GM18505 (cell line): Measurements from ENCODE around the gene TRMT1.
"Not testable (repeated sequence)": the region's sequence is repeated elsewhere in the genome, so short reads cannot be mapped to it uniquely, and the experiment has no call there.

Experiments
- ATAC-seq: cut with Tn5 transposase; IDR thresholded peaks from one replicate; pipeline ENCODE4 v1.9.1; 2021; ENCODE audit not compliant: unreplicated experiment
- POLR2A ChIP-seq: IDR thresholded peaks from 4 replicates; pipeline ENCODE4 v1.6.1; 2011; ENCODE audit warnings: borderline replicate concordance; ENCODE audit not compliant: insufficient read depth, insufficient read length; ENCODE audit errors: extremely low read depth

The TRMT1 gene

DNA sequence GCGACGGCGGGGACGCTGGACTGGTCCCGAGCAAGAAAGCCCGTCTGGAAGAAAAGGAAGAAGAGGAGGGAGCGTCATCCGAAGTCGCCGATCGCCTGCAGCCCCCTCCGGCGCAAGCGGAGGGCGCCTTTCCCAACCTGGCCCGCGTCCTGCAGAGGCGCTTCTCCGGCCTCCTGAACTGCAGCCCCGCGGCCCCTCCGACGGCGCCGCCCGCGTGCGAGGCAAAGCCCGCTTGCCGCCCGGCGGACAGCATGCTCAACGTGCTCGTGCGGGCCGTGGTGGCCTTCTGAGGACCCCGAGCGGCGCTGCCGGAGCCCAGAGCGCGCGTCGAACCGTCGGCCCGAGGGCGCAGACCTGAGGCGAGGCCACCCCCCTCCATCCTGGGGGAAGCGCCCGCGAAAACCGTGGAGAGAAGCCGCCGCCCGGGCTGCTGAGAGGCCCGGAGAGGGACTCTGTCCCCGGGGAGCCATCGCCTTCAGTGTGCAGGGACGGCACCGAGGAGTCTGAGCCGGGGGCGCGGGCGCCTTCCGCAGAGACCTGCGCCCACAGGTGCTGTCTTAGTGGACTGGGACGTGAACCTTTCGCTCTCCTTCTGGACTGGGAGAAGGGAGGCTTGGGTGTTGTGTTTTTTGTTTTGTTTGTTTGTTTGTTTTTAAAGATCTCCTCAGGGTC, 37.2 kb upstream of the TRMT1 start:
- ATAC-seq: no peak
- TF ChIP-seq POLR2A: no peak

DNA sequence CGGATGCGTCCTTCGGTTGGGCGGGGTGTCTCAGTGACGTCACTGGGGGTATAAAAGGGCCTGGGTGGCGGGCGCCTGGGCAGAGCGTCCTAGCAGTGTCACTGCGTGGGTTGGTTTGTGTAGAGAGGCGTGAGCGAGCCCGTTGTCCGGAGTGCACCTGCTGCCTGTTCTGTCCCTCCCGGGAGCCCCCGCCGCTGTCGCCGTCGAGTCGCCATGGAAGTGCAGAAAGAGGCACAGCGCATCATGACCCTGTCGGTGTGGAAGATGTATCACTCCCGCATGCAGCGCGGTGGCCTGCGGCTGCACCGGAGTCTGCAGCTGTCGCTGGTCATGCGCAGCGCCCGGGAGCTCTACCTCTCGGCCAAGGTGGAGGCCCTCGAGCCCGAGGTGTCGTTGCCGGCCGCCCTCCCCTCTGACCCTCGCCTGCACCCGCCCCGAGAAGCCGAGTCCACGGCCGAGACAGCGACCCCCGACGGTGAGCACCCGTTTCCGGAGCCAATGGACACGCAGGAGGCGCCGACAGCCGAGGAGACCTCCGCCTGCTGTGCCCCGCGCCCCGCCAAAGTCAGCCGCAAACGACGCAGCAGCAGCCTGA, 36.5 kb upstream of the TRMT1 start:
- TF ChIP-seq POLR2A: peak; percentile 100
- peak; percentile 23 for ATAC-seq

DNA sequence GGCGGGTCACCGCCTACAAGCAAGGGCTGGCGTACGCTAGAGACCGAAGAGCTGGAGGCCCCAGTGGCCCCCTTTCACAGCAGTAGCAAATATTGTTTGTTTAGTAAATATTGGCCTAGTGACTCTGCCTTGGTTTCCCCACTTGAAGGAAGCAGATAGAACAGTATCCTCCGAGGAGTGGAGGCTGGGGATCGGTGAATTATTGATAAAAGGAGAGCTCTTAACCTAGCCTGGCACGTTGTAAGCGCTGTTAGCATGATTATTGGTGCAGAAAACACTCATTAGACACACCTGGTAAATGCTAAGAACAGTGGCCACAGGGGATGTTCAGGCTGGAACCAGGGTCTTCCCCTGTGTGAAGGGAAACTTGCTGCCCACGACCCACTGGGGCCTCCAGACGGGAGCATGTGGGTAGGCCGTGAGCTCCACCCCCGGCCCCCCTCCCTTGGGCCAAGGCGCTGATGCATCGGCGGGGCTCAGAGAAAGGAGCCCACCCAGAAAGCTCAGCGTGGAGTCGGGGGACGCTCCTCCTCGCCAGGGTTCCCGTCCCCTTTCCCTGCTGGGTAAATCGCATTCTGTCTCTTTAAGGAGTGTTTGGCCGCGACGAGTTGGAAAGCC, 35.9 kb upstream of the TRMT1 start:
- peak; percentile 5 for ATAC-seq
- TF ChIP-seq POLR2A: no peak

DNA sequence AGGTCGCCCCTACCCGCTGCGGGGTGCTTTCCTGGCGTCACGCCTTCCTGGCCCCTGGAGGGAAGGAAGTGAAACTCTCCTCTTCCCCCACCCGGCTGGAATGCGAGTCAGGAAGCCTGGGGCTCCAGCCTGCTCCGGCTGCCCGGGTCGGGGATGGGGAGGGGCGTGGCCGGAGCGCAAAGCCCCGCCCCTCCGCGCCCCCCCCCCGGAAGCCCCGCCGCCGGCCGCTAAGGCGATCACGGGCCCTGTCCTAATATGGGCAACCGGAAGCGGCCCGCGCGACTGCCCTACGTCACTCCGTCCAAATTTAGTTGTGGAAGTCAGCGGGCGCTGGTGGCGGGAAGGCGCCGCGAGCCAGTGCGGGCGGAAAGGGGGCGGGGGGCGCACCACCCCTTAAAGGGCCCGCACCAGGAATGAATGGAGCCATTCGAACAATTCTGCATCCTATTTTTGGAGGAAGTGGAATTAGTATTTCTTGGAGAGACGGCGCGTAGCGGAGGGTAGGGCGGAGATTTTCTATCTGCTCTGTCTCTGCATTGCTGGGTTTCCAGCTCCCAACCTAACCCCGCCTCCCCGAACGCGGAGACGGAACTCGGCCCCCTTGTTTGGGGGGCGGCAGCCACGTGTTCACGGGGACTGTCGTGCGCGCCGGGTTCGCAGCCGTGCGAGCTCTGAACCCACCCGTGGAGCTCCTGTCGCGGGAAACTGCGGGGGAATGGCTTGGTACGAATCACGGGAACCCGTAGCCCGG, 35.2 kb upstream of the TRMT1 start:
- peak; percentile 53 for TF ChIP-seq POLR2A
- peak; percentile 37 for ATAC-seq

DNA sequence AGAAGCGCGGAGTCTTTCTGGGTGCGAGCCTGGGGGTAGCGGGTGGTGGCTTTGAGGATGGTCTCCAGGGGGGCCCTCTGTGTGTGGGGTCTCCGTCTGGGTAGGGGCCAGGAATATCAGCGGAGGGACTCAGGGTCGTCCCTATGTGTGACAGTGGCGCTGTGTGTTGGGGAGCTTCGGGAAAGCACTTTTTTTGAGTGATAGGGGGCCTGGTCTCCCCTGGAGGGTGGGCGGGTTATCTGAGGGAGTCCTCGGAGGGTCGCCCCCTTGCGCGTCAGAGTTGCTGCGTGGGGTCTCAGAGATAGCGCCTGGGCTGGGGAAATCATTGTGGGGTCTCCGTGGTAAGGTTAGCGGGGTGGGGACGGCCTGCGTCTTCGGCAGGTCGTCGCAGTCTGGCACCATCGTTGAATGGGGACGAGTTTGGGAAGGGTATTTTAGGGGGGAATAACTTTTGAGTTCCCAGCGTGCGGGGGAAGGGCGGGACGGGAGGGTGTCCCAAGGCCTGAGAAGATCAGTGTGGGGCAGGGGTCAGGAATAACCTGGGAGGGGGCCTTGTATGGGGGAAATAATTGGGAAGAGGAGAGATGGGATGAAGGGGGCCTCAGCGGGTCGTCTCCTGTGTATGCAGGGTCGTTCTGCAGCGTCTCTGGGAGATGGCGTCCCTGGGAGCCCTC, 34.5 kb upstream of the TRMT1 start:
- no peak for TF ChIP-seq POLR2A
- no peak for ATAC-seq

DNA sequence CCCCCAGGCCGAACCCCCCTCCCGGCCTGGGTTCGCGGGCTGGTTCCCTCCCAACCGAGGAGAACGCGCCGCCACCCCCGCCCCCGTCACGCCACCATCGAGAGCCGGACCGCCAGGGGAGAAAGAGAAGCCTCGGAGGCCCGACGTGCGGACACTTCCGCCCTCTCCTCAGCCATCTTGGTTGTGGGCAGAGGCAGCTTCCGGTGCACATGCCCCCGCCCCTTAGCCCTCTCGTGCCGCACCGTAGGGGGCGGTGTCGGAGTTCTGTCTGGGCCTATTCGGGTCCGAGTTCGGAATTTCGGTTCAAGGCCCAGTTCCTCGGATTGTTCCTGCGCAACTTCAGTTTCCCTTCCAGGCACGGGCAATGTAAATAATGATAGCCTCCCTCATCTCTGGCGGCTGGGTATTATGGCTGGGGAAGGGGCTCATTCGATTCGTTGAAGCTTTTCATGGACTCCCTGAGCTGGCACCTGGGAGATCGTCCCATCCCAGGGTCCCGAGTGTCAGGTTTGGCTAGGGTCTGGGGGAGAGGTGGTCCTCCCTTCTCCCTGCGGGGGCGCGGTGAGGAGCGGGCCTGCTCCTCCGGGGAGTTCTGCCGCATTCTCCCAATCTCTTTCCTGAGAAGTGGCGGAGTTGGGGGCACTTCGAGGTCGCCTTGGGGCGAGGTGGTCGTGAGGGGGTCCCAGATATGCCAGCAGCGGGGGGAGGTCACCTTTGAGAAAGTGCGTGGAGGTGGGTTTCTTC, 33.8 kb upstream of the TRMT1 start, which contains the start of the genes IER2 and STX10:
Gene IER2 (plus strand): TSS at position 225 of the 744 bp plus-strand sequence. CDS start 2,776 bp downstream, outside the sequence.
Gene STX10 (minus strand): TSS at position 189 of the 744 bp plus-strand sequence. CDS start 202 bp downstream, outside the sequence.
- ATAC-seq: peak; percentile 20
- peak; percentile 47 for TF ChIP-seq POLR2A

DNA sequence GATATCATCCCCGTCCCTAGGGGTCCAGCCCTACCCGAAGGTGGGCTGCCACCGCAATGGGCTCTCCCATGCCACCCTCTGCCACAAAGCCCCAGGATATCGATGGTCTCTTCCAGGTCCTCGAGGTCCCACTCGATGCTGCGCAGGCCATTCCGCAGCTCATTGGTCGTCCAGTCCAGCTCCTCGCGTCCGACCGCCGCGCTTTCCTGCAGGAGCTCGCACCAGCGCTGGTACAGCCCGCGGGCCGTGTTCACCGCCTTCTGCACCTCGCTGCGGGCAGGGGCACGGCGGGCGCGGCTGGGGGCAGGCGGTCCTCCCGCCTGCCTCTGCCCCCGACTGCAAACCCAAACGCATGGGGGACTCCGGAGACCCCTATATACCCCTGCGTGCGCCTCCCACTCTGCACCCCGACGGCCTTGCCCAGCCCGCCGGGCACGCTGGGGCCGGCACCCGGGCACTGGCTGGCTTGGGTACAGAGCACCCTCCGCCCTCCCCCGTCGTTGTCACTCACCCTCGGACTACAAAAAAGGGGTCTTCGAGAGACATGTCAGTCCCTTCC, 33.2 kb upstream of the TRMT1 start:
- no peak for ATAC-seq
- no peak for TF ChIP-seq POLR2A

DNA sequence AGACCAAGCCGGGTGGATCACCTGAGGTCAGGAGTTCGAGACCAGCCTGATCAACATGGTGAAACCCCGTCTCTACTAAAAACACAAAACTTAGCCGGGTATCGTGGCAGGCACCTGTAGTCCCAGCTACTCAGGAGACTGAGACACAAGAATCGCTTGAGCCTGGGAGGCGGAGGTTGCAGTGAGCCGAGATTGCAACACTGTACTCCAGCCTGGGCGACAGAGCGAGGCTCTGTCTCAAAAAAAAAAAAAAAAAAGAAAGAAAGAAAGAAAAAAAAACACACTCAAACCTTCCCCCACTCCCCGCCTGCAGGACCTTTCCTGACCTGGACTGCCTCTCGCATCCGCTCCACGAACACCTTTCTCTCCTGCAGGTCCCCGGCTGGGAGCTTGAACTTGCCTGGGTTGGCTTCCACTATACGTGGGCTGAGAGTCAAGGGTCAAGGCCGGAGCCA, 32.7 kb upstream of the TRMT1 start:
- not testable (repeated sequence) for ATAC-seq

DNA sequence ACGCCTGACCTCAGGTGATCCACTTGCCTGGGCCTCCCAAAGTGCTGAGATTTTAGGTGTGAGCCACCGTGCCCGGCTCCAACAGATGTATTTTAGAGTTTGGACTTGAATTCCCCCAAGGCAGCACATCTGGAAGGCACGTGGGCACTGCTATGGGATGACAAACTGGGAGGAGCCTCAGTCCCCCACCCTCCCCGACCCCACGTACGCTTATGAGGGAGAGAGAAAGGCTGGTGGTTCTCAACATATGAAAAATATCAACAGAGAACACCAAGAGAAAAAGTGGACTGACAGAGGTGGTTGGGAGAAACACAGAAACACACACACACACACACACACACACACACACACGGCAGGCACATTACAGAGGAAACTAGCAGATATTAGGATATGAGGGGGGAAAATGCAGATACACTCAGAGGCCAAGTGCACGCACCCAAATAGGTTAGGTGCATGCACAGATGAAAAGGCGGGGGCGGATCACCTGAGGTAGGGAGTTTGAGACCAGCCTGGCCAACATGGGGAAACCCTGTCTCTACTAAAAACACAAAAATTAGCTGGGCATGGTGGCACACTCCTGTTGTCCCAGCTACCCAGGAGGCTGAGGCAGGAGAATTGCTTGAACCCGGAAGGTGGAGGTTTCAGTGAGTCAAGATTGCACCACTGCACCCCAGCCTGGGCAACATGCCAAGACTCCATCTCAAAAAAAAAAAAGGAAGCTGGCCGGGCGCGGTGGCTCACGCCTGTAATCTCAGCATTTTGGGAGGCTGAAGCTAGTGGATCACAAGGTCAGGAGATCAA, 30.4 kb upstream of the TRMT1 start:
- no peak for ATAC-seq
- no peak for TF ChIP-seq POLR2A

DNA sequence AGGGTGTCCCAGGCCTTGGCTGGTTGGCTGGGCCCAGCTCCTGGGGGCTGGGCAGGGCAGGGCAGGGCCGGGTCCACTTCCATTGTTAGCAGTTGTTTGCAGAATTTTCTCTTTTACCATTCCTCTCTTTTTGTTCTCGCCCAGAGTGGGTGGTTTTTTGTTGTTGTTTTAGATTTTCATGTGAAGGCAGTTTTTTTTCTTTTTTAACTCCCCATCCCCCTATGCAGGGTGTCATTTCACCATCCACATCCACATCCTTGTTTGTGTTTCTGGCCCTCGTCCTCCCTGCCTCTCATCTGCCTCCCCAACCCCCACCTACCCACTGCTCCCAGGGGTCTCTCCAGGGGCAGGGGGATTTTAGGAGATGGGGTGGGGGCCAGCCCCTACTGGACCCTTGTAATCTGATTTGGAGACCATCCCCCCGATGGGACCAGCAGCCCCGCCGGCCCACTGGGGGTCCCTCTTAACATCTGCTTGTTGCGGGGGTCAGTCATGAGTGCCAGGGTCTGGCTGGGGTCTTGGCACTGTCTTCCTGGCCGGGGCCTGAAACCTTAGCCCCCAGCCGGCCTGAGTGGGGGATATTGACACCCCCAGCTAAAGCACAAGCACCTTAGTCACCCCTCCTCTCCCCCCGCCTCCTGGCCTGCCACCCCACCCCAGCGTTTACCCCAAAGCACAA, 23.2 kb upstream of the TRMT1 start:
- TF ChIP-seq POLR2A: no peak
- no peak for ATAC-seq

DNA sequence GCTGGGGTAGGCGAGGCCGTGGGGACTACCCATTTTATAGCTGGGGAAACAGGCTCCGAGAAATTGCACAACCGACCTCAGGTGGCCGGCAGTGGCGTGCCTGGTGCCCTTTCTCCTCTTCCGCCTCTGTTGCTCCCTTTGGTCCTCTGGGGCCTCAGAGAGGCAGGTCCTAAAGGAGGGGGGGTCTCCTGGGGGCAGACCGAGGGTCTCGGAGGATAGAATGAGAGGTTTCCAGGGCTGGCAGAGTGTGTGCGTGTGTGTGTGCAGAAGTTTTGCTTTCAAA, 22.3 kb upstream of the TRMT1 start:
- no peak for TF ChIP-seq POLR2A
- ATAC-seq: no peak
